Neural progenitor cell (in vitro differentiated cells): Measurements from ENCODE around the gene MRAS.

Experiments used
- CTCF ChIP-seq: fragments of 200-600 bp; sonication (generic); IDR thresholded peaks from 2 replicates; pipeline ENCODE4 v1.5.1; 2017; ENCODE audit warnings: antibody characterized with exemption, mild to moderate bottlenecking
- EZH2 ChIP-seq: fragments of 200-600 bp; sonication (generic); IDR thresholded peaks from 2 replicates; pipeline ENCODE4 v1.6.1; 2017; ENCODE audit warnings: antibody characterized with exemption, mild to moderate bottlenecking, moderate library complexity

GRCh38 chr3:138329984-138330293 lies 18.4 kb upstream of the MRAS start:
- no peak for TF ChIP-seq CTCF
- no peak for TF ChIP-seq EZH2
